Measurements from ENCODE around the gene RIMKLB. TPM values are rescaled to one million over a fixed set of nuclear protein-coding genes. Genes with fewer than 3 reads are reported as not detected.
"Not testable (repeated sequence)": the region's sequence is repeated elsewhere in the genome, so short reads cannot be mapped to it uniquely, and the experiment has no call there.

RIMKLB gene
- total RNA-seq, 1 experiment from 2014 or later: 87.7 TPM

GRCh38 chr12:8762701-8763100, 64.9 kb downstream of the RIMKLB start:
- not testable (repeated sequence) for H4K5ac ChIP-seq (ENCODE audit: insufficient read length, low read depth, low read length); H3K27me3 ChIP-seq (ENCODE audit: insufficient read depth, low read length); H3K9ac ChIP-seq (ENCODE audit: extremely low read depth, insufficient read length, low read length); H2BK120ac ChIP-seq (ENCODE audit: low read depth, low read length, poor library complexity, severe bottlenecking); H4K91ac ChIP-seq (ENCODE audit: insufficient read length, low read depth, low read length); H3T11ph ChIP-seq (ENCODE audit: low read length); H3K79me1 ChIP-seq (ENCODE audit: insufficient read depth, low read depth, low read length, poor library complexity, severe bottlenecking); H3K14ac ChIP-seq (ENCODE audit: insufficient read depth, low read length); H2BK12ac ChIP-seq (ENCODE audit: insufficient read length, low read depth, low read length); H3K9me3 ChIP-seq (ENCODE audit: control insufficient read depth, low read depth, low read length); H3K9me3 Mint-ChIP-seq; DNase-seq; H3K23me2 ChIP-seq (ENCODE audit: insufficient read length, low read depth, low read length, poor library complexity, severe bottlenecking); H4K20me1 ChIP-seq (ENCODE audit: control insufficient read depth, insufficient read depth, insufficient read length); H2AFZ ChIP-seq (ENCODE audit: low read length); H3K27ac Mint-ChIP-seq; H4K8ac ChIP-seq (replicated peaks; ENCODE audit: insufficient read length, low read depth, low read length); H3K4me1 ChIP-seq (ENCODE audit: insufficient read depth, low read length); H3K27ac ChIP-seq (ENCODE audit: insufficient read length, low read depth, low read length); H3K79me2 ChIP-seq (ENCODE audit: insufficient read depth, low read length); H3K23ac ChIP-seq (ENCODE audit: insufficient read length, low read depth, low read length); H2BK15ac ChIP-seq (ENCODE audit: low read depth, low read length); H2BK5ac ChIP-seq (ENCODE audit: insufficient read length, low read length); H3K27me3 Mint-ChIP-seq (ENCODE audit: low read depth); H2AK5ac ChIP-seq (ENCODE audit: insufficient read length, low read length); H3K56ac ChIP-seq (ENCODE audit: insufficient read length, low read depth, low read length); H3K4me3 Mint-ChIP-seq; H3K4ac ChIP-seq (ENCODE audit: low read depth, low read length); H3K4me2 ChIP-seq (ENCODE audit: insufficient read depth, insufficient read length, low read length); H3K18ac ChIP-seq (ENCODE audit: insufficient read length, low read depth, low read length); H2BK20ac ChIP-seq (ENCODE audit: low read depth, low read length, poor library complexity, severe bottlenecking)
- WGBS (ENCODE audit: extremely low coverage, insufficient read length, low lambda C conversion rate): no CpG with 5 or more reads among the region's 6 CpGs
- Mint-ChIP-seq H3K4me1 (peaks cover 28 to 29% of the 10 kb centered on the region in 2 experiments), H3K36me3 (ENCODE audit: insufficient read depth in 1 of 3, low read depth in 3 of 3) (peaks cover 33 to 44% (median 38%) of the 10 kb centered on the region in 3 experiments)

- H3K79me2 ChIP-seq (ENCODE audit: insufficient read depth, low read length); H4K8ac ChIP-seq (replicated peaks; ENCODE audit: insufficient read length, low read depth, low read length); H3K27me3 Mint-ChIP-seq (ENCODE audit: low read depth); H3K27ac ChIP-seq (ENCODE audit: insufficient read length, low read depth, low read length); H4K20me1 ChIP-seq (ENCODE audit: control insufficient read depth, insufficient read depth, insufficient read length); H3K56ac ChIP-seq (ENCODE audit: insufficient read length, low read depth, low read length); H3K4me3 Mint-ChIP-seq; H4K5ac ChIP-seq (ENCODE audit: insufficient read length, low read depth, low read length); H2BK20ac ChIP-seq (ENCODE audit: low read depth, low read length, poor library complexity, severe bottlenecking); H2BK5ac ChIP-seq (ENCODE audit: insufficient read length, low read length); H2BK15ac ChIP-seq (ENCODE audit: low read depth, low read length); H4K91ac ChIP-seq (ENCODE audit: insufficient read length, low read depth, low read length); H3K14ac ChIP-seq (ENCODE audit: insufficient read depth, low read length); H3K23ac ChIP-seq (ENCODE audit: insufficient read length, low read depth, low read length); DNase-seq; H3K27me3 ChIP-seq (ENCODE audit: insufficient read depth, low read length); H3K9ac ChIP-seq (ENCODE audit: extremely low read depth, insufficient read length, low read length); H2AK5ac ChIP-seq (ENCODE audit: insufficient read length, low read length); H3K4me2 ChIP-seq (ENCODE audit: insufficient read depth, insufficient read length, low read length); H3K23me2 ChIP-seq (ENCODE audit: insufficient read length, low read depth, low read length, poor library complexity, severe bottlenecking); H3K4me1 ChIP-seq (ENCODE audit: insufficient read depth, low read length); H3K9me3 ChIP-seq (ENCODE audit: control insufficient read depth, low read depth, low read length); H3K9me3 Mint-ChIP-seq; H2AFZ ChIP-seq (ENCODE audit: low read length); H3K79me1 ChIP-seq (ENCODE audit: insufficient read depth, low read depth, low read length, poor library complexity, severe bottlenecking); H3K18ac ChIP-seq (ENCODE audit: insufficient read length, low read depth, low read length); H3K4ac ChIP-seq (ENCODE audit: low read depth, low read length); H2BK12ac ChIP-seq (ENCODE audit: insufficient read length, low read depth, low read length); H2BK120ac ChIP-seq (ENCODE audit: low read depth, low read length, poor library complexity, severe bottlenecking); H3T11ph ChIP-seq (ENCODE audit: low read length): not testable (repeated sequence)
- WGBS (ENCODE audit: extremely low coverage, insufficient read length, low lambda C conversion rate): no CpG with 5 or more reads among the region's 8 CpGs
- peaks cover 28 to 43% of the 10 kb centered on the region in 2 experiments for H3K4me1 Mint-ChIP-seq
- peaks cover 16 to 25% (median 23%) of the 10 kb centered on the region in 3 experiments for H3K36me3 Mint-ChIP-seq (ENCODE audit: insufficient read depth in 1 of 3, low read depth in 3 of 3)
- 0 out of 7 replicates have a peak overlapping the region, but pooled peaks of 1 of the 3 experiments have one; percentile 50 for H3K27ac Mint-ChIP-seq
These were observed 68.3 kb downstream of the RIMKLB start for GRCh38 chr12:8766121-8766520.

Measured in H9 (cell line).